K562 (cell line): ENCODE measurements around the gene MARK3. TPM values are rescaled to one million over a fixed set of nuclear protein-coding genes. Genes with fewer than 3 reads are reported as not detected.

Experiments used
- BCOR ChIP-seq: fragments of 450-650 bp; IDR thresholded peaks from 2 replicates; pipeline ENCODE4 v1.6.1; 2016
- CREM ChIP-seq: IDR thresholded peaks from 2 replicates; pipeline ENCODE4 v1.6.1; 2014; ENCODE audit warnings: antibody characterized with exemption, low read depth
- EWSR1 ChIP-seq: fragments of 450-650 bp; IDR thresholded peaks from 2 replicates; pipeline ENCODE4 v1.6.1; 2018; ENCODE audit warnings: borderline replicate concordance, mild to moderate bottlenecking, low read depth, moderate library complexity; ENCODE audit not compliant: partially characterized antibody
- HNRNPUL1 ChIP-seq: fragments of 200-400 bp; formaldehyde crosslinking; IDR thresholded peaks from 2 replicates; pipeline ENCODE4 v1.6.1; 2017; ENCODE audit warnings: low read length
- NEUROD1 ChIP-seq: fragments of 150-350 bp; IDR thresholded peaks from 2 replicates; pipeline ENCODE4 v1.6.1; 2014; ENCODE audit warnings: borderline replicate concordance, low read length, low read depth; ENCODE audit not compliant: partially characterized antibody
- SMAD4 ChIP-seq: fragments of 250-450 bp; sonication (Bioruptor Pico); conservative IDR thresholded peaks from 2 replicates; pipeline ENCODE4 v1.8.0; 2021; ENCODE audit warnings: inconsistent platforms, mild to moderate bottlenecking, moderate library complexity
- SRSF1 ChIP-seq: fragments of 200-400 bp; formaldehyde crosslinking; IDR thresholded peaks from 2 replicates; pipeline ENCODE4 v1.6.1; 2017; ENCODE audit warnings: mild to moderate bottlenecking, low read depth, low read length, moderate library complexity
- XRCC5 ChIP-seq: fragments of 200-400 bp; formaldehyde crosslinking; IDR thresholded peaks from 2 replicates; pipeline ENCODE4 v1.6.1; 2017; ENCODE audit warnings: low read depth, mild to moderate bottlenecking, low read length
- ZNF3 ChIP-seq: fragments of 250-450 bp; sonication (Bioruptor Pico); IDR thresholded peaks from 2 replicates; pipeline ENCODE4 v1.5.0; 2021; ENCODE audit warnings: mild to moderate bottlenecking, moderate library complexity
- ZNF79 ChIP-seq: fragments of 250-450 bp; sonication (Bioruptor Pico); IDR thresholded peaks from 2 replicates; pipeline ENCODE4 v1.4.0; 2020; ENCODE audit warnings: low read depth, mild to moderate bottlenecking, moderate library complexity
- polyA plus RNA-seq, 8 experiments: library from polyadenylated mRNA; depleted of rRNA in 4 of 8; stranded (reverse) in 5 of 8; unstranded in 3 of 8; fragments of >200 nt; fragmentation: Nextera tagmentation in 2 of 8; fragmentation: Illumina TruSeq in 1 of 8; extraction: Ambion mirVana in 2 of 8; extraction: Trizol in 1 of 8; gene quantifications; 2 replicates each; pipeline versions ENCODE4 v1.2.1 to v1.2.3, GENCODE V29; 2011 to 2014; ENCODE audit warnings: inconsistent platforms in 1 of 8, missing spikeins in 1 of 8
- total RNA-seq, 7 experiments: library from RNA; depleted of rRNA in 6 of 7; stranded (reverse); fragments of >200 nt in 6 of 7; fragmentation: Illumina TruSeq in 2 of 7; extraction: Trizol in 2 of 7; gene quantifications; 2 replicates each; pipeline versions ENCODE4 v1.2.1 to v1.2.3, GENCODE V29; 2011 to 2021; ENCODE audit warnings: low replicate concordance in 1 of 7
- TF ChIP-seq, protein P1 (sequence below): fragments of 450-650 bp; IDR thresholded peaks from 2 replicates; pipeline ENCODE4 v1.6.1; 2016; ENCODE audit warnings: mild to moderate bottlenecking, moderate library complexity
- TF ChIP-seq, protein P2 (sequence below): fragments of 250-450 bp; sonication (Bioruptor Pico); IDR thresholded peaks from 2 replicates; pipeline ENCODE4 v1.5.0; 2020; ENCODE audit warnings: mild to moderate bottlenecking
- TF ChIP-seq, protein P3 (sequence below): fragments of 200-800 bp; sonication (Bioruptor generic); IDR thresholded peaks from 2 replicates; pipeline ENCODE4 v1.6.1; 2017; ENCODE audit warnings: missing genetic modification characterization, missing compliant biosample characterization

MARK3 gene
- total and polyA plus RNA-seq, 9 of the 15 experiments (the other 6 are each of a cell fraction or from before 2014, with no cell fraction given) = 10.1 to 68.7 (median 56.3) TPM

DNA sequence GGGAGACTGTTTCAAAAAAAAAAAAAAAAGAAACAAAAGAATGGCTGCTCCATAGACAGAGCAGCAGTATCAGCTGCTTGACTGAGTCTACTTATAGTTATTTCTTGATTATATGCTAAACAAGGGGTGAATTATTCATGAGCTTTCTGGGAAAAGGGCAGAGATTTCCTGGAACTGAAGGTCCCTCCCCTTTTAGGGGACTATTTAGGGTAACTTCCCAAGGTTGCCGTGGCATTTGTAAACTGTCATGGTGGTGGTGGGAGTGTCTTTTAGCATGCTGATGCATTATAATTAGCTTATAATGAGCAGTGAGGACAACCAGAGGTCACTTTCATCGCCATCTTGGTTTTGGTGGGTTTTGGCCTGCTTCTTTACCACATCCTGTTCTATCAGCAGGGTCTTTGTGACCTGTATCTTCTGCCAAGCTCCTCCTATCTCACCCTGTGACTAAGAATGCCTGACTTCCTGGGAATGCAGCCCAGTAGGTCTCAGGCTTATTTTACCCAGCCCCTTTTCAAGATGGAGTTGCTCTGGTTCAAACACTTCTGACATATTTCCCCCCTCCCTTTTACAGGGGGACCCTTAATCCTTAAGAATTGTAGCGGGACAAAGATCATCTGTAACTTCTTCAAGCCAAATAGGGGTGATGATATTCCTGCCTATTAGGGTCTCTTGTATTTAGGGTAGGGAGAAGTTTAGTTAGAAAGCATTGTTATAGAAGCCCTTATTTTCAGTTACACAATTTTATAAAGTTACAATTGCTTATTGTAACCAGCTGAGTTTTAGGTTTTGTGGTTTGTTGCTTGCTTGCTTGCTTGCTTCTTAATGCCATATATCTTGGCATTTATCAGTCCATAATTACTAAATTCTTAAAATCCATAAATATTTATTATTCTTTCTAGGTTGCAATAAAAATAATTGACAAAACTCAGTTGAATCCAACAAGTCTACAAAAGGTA, 42.5 kb downstream of the MARK3 start (continued):
- TF ChIP-seq, protein P1, sequence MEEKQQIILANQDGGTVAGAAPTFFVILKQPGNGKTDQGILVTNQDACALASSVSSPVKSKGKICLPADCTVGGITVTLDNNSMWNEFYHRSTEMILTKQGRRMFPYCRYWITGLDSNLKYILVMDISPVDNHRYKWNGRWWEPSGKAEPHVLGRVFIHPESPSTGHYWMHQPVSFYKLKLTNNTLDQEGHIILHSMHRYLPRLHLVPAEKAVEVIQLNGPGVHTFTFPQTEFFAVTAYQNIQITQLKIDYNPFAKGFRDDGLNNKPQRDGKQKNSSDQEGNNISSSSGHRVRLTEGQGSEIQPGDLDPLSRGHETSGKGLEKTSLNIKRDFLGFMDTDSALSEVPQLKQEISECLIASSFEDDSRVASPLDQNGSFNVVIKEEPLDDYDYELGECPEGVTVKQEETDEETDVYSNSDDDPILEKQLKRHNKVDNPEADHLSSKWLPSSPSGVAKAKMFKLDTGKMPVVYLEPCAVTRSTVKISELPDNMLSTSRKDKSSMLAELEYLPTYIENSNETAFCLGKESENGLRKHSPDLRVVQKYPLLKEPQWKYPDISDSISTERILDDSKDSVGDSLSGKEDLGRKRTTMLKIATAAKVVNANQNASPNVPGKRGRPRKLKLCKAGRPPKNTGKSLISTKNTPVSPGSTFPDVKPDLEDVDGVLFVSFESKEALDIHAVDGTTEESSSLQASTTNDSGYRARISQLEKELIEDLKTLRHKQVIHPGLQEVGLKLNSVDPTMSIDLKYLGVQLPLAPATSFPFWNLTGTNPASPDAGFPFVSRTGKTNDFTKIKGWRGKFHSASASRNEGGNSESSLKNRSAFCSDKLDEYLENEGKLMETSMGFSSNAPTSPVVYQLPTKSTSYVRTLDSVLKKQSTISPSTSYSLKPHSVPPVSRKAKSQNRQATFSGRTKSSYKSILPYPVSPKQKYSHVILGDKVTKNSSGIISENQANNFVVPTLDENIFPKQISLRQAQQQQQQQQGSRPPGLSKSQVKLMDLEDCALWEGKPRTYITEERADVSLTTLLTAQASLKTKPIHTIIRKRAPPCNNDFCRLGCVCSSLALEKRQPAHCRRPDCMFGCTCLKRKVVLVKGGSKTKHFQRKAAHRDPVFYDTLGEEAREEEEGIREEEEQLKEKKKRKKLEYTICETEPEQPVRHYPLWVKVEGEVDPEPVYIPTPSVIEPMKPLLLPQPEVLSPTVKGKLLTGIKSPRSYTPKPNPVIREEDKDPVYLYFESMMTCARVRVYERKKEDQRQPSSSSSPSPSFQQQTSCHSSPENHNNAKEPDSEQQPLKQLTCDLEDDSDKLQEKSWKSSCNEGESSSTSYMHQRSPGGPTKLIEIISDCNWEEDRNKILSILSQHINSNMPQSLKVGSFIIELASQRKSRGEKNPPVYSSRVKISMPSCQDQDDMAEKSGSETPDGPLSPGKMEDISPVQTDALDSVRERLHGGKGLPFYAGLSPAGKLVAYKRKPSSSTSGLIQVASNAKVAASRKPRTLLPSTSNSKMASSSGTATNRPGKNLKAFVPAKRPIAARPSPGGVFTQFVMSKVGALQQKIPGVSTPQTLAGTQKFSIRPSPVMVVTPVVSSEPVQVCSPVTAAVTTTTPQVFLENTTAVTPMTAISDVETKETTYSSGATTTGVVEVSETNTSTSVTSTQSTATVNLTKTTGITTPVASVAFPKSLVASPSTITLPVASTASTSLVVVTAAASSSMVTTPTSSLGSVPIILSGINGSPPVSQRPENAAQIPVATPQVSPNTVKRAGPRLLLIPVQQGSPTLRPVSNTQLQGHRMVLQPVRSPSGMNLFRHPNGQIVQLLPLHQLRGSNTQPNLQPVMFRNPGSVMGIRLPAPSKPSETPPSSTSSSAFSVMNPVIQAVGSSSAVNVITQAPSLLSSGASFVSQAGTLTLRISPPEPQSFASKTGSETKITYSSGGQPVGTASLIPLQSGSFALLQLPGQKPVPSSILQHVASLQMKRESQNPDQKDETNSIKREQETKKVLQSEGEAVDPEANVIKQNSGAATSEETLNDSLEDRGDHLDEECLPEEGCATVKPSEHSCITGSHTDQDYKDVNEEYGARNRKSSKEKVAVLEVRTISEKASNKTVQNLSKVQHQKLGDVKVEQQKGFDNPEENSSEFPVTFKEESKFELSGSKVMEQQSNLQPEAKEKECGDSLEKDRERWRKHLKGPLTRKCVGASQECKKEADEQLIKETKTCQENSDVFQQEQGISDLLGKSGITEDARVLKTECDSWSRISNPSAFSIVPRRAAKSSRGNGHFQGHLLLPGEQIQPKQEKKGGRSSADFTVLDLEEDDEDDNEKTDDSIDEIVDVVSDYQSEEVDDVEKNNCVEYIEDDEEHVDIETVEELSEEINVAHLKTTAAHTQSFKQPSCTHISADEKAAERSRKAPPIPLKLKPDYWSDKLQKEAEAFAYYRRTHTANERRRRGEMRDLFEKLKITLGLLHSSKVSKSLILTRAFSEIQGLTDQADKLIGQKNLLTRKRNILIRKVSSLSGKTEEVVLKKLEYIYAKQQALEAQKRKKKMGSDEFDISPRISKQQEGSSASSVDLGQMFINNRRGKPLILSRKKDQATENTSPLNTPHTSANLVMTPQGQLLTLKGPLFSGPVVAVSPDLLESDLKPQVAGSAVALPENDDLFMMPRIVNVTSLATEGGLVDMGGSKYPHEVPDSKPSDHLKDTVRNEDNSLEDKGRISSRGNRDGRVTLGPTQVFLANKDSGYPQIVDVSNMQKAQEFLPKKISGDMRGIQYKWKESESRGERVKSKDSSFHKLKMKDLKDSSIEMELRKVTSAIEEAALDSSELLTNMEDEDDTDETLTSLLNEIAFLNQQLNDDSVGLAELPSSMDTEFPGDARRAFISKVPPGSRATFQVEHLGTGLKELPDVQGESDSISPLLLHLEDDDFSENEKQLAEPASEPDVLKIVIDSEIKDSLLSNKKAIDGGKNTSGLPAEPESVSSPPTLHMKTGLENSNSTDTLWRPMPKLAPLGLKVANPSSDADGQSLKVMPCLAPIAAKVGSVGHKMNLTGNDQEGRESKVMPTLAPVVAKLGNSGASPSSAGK = no peak
- TF ChIP-seq CREM (no peak), ZNF79 (CRISPR knock-in tag) (peak; percentile 99), ZNF3 (peak; percentile 89), NEUROD1 (no peak), BCOR (no peak), XRCC5 (no peak), EWSR1 (no peak), SMAD4 (CRISPR knock-in tag) (peak; percentile 100), HNRNPUL1 (no peak), SRSF1 (no peak)
- TF ChIP-seq, protein P2, sequence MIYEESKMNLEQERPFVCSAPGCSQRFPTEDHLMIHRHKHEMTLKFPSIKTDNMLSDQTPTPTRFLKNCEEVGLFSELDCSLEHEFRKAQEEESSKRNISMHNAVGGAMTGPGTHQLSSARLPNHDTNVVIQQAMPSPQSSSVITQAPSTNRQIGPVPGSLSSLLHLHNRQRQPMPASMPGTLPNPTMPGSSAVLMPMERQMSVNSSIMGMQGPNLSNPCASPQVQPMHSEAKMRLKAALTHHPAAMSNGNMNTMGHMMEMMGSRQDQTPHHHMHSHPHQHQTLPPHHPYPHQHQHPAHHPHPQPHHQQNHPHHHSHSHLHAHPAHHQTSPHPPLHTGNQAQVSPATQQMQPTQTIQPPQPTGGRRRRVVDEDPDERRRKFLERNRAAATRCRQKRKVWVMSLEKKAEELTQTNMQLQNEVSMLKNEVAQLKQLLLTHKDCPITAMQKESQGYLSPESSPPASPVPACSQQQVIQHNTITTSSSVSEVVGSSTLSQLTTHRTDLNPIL (CRISPR knock-in tag) = peak; percentile 99
- TF ChIP-seq, protein P3, sequence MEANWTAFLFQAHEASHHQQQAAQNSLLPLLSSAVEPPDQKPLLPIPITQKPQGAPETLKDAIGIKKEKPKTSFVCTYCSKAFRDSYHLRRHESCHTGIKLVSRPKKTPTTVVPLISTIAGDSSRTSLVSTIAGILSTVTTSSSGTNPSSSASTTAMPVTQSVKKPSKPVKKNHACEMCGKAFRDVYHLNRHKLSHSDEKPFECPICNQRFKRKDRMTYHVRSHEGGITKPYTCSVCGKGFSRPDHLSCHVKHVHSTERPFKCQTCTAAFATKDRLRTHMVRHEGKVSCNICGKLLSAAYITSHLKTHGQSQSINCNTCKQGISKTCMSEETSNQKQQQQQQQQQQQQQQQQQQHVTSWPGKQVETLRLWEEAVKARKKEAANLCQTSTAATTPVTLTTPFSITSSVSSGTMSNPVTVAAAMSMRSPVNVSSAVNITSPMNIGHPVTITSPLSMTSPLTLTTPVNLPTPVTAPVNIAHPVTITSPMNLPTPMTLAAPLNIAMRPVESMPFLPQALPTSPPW (CRISPR knock-in tag) = peak; percentile 93
